GM23338 (cell line): Measurements from ENCODE around the gene TSPEAR. TPM values are rescaled to one million over a fixed set of nuclear protein-coding genes. Genes with fewer than 3 reads are reported as not detected.
A peak's percentile ranks its signal among the peaks of the same experiment; 100 is the strongest.
"Not testable (repeated sequence)": the region's sequence is repeated elsewhere in the genome, so short reads cannot be mapped to it uniquely, and the experiment has no call there.

Experiments used
- ATAC-seq: fragments of 200-7000 bp; cut with Tn5 transposase; 3 replicates; pipeline ENCODE4 v1.9.1; 2020
- DNase-seq: peaks from one replicate; pipeline ENCODE4 v3.0.0-alpha.2; 2015; ENCODE audit warnings: low spot score
- H2AFZ ChIP-seq: fragments of 200-600 bp; sonication (generic); 2 replicates; pipeline ENCODE4 v1.8.0; 2016; ENCODE audit warnings: antibody characterized with exemption, mild to moderate bottlenecking, moderate library complexity
- H3F3A ChIP-seq: fragments of 200-600 bp; sonication (generic); replicated peaks from 2 replicates; pipeline ENCODE4 v1.8.0; 2017; ENCODE audit warnings: antibody characterized with exemption, mixed run types, low read depth
- H3K27ac ChIP-seq: fragments of 200-600 bp; sonication (generic); 2 replicates; pipeline ENCODE4 v1.6.1; 2016; ENCODE audit warnings: low read depth
- H3K27me3 ChIP-seq: fragments of 200-600 bp; sonication (generic); 2 replicates; pipeline ENCODE4 v1.8.0; 2016; ENCODE audit warnings: mild to moderate bottlenecking, mixed run types, moderate library complexity; ENCODE audit not compliant: insufficient read depth
- H3K36me3 ChIP-seq: fragments of 200-600 bp; sonication (generic); 2 replicates; pipeline ENCODE4 v1.8.0; 2016; ENCODE audit warnings: mild to moderate bottlenecking; ENCODE audit not compliant: insufficient read depth
- H3K4me1 ChIP-seq: fragments of 200-600 bp; sonication (generic); 2 replicates; pipeline ENCODE4 v1.8.0; 2016; ENCODE audit warnings: mild to moderate bottlenecking, moderate library complexity; ENCODE audit not compliant: insufficient read depth
- H3K4me2 ChIP-seq: fragments of 200-600 bp; sonication (generic); 2 replicates; pipeline ENCODE4 v1.7.1; 2017; ENCODE audit warnings: mixed run types
- H3K4me3 ChIP-seq: fragments of 200-600 bp; sonication (generic); 2 replicates; pipeline ENCODE4 v1.6.1; 2016; ENCODE audit warnings: mixed run types
- H3K79me2 ChIP-seq: fragments of 200-600 bp; sonication (generic); replicated peaks from 2 replicates; pipeline ENCODE4 v1.8.0; 2017; ENCODE audit warnings: mild to moderate bottlenecking; ENCODE audit not compliant: insufficient read depth
- H3K9me2 ChIP-seq: fragments of 200-600 bp; sonication (generic); 2 replicates; pipeline ENCODE4 v1.8.0; 2017; ENCODE audit not compliant: insufficient read depth
- H4K20me1 ChIP-seq: fragments of 200-600 bp; sonication (generic); replicated peaks from 2 replicates; pipeline ENCODE4 v1.8.0; 2017; ENCODE audit warnings: mild to moderate bottlenecking; ENCODE audit not compliant: insufficient read depth
- H3K27ac Mint-ChIP-seq: 2 replicates; pipeline ENCODE4 v1.8.0; 2020; ENCODE audit warnings: inconsistent platforms, mild to moderate bottlenecking, moderate library complexity, mixed read lengths
- H3K27me3 Mint-ChIP-seq: 3 replicates; pipeline ENCODE4 v1.8.0; 2022; ENCODE audit warnings: low read depth, mild to moderate bottlenecking, moderate library complexity, mixed read lengths, inconsistent platforms; ENCODE audit not compliant: insufficient read depth, poor library complexity
- H3K36me3 Mint-ChIP-seq: 3 replicates; pipeline ENCODE4 v1.8.0; 2021; ENCODE audit warnings: low read depth, mild to moderate bottlenecking, inconsistent platforms, moderate library complexity, mixed read lengths
- H3K4me1 Mint-ChIP-seq: 3 replicates; pipeline ENCODE4 v1.8.0; 2020; ENCODE audit warnings: mild to moderate bottlenecking, inconsistent platforms, mixed read lengths
- H3K4me3 Mint-ChIP-seq: 3 replicates; pipeline ENCODE4 v1.8.0; 2021; ENCODE audit warnings: moderate library complexity, mild to moderate bottlenecking, inconsistent platforms, mixed read lengths
- H3K9me3 Mint-ChIP-seq: 3 replicates; pipeline ENCODE4 v1.8.0; 2020; ENCODE audit warnings: moderate library complexity, mild to moderate bottlenecking, inconsistent platforms, mixed read lengths
- polyA plus RNA-seq: library from polyadenylated mRNA; unstranded; fragments of >200 nt; fragmentation: Nextera tagmentation; extraction: Ambion mirVana; gene quantifications from 2 replicates; pipeline ENCODE4 v1.2.1, GENCODE V29; 2016
- total RNA-seq: library from RNA; depleted of rRNA; stranded (reverse); fragments of >200 nt; shearing (Covaris generic); gene quantifications from 2 replicates; pipeline ENCODE4 v1.2.3, GENCODE V29; 2014
- TF ChIP-seq, protein P1 (sequence below), 2 experiments: fragments of 200-600 bp in 1 of 2; sonication (generic) in 1 of 2; conservative IDR thresholded peaks; 2 replicates each; pipeline versions ENCODE4 v1.5.1 to v1.6.1; 2016 to 2017; ENCODE audit warnings: antibody characterized with exemption in 2 of 2, low read depth in 2 of 2, mild to moderate bottlenecking in 2 of 2, moderate library complexity in 1 of 2
- TF ChIP-seq, protein P2 (sequence below): fragments of 250-450 bp; sonication (Bioruptor Pico); IDR thresholded peaks from 2 replicates; pipeline ENCODE4 v1.5.0; 2020; ENCODE audit warnings: mild to moderate bottlenecking, moderate library complexity

The TSPEAR gene
- total and polyA plus RNA-seq, 2 experiments from 2014 or later = 0.35 to 0.92 TPM

- peak; percentile 27 for DNase-seq
- Histone ChIP-seq H3K9me2 (no peaks in the 10 kb centered on the region), H3K27ac (no peak overlapping the region), H3F3A (0 out of 2 replicates have a peak, but pooled peaks cover 4% of the 10 kb centered on the region), H4K20me1 (no peaks in the 10 kb centered on the region), H3K79me2 (no peaks in the 10 kb centered on the region), H3K36me3 (no peaks in the 10 kb centered on the region), H3K4me3 (no peak overlapping the region), H2AFZ (peak overlapping the region; percentile 92), H3K27me3 (no peaks in the 10 kb centered on the region), H3K4me1 (peaks cover 6% of the 10 kb centered on the region), H3K4me2 (0 out of 2 replicates have a peak overlapping the region, but pooled peaks have one; percentile 8)
- Mint-ChIP-seq H3K27me3 (peaks cover 16% of the 10 kb centered on the region), H3K27ac (no peak overlapping the region; the same call in 1 of the 2 replicates), H3K36me3 (no peaks in the 10 kb centered on the region), H3K9me3 (no peaks in the 10 kb centered on the region; the same call in none of the 3 replicates), H3K4me3 (no peak overlapping the region; the same call in 2 of the 3 replicates), H3K4me1 (peaks cover 24% of the 10 kb centered on the region)
- peak; percentile 88 for ATAC-seq
- TF ChIP-seq, protein P1, sequence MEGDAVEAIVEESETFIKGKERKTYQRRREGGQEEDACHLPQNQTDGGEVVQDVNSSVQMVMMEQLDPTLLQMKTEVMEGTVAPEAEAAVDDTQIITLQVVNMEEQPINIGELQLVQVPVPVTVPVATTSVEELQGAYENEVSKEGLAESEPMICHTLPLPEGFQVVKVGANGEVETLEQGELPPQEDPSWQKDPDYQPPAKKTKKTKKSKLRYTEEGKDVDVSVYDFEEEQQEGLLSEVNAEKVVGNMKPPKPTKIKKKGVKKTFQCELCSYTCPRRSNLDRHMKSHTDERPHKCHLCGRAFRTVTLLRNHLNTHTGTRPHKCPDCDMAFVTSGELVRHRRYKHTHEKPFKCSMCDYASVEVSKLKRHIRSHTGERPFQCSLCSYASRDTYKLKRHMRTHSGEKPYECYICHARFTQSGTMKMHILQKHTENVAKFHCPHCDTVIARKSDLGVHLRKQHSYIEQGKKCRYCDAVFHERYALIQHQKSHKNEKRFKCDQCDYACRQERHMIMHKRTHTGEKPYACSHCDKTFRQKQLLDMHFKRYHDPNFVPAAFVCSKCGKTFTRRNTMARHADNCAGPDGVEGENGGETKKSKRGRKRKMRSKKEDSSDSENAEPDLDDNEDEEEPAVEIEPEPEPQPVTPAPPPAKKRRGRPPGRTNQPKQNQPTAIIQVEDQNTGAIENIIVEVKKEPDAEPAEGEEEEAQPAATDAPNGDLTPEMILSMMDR (conservative IDR thresholded peaks at IDR 0.05; ENCODE audit: low read depth in 2 of 2) = no peak
- TF ChIP-seq, protein P2, sequence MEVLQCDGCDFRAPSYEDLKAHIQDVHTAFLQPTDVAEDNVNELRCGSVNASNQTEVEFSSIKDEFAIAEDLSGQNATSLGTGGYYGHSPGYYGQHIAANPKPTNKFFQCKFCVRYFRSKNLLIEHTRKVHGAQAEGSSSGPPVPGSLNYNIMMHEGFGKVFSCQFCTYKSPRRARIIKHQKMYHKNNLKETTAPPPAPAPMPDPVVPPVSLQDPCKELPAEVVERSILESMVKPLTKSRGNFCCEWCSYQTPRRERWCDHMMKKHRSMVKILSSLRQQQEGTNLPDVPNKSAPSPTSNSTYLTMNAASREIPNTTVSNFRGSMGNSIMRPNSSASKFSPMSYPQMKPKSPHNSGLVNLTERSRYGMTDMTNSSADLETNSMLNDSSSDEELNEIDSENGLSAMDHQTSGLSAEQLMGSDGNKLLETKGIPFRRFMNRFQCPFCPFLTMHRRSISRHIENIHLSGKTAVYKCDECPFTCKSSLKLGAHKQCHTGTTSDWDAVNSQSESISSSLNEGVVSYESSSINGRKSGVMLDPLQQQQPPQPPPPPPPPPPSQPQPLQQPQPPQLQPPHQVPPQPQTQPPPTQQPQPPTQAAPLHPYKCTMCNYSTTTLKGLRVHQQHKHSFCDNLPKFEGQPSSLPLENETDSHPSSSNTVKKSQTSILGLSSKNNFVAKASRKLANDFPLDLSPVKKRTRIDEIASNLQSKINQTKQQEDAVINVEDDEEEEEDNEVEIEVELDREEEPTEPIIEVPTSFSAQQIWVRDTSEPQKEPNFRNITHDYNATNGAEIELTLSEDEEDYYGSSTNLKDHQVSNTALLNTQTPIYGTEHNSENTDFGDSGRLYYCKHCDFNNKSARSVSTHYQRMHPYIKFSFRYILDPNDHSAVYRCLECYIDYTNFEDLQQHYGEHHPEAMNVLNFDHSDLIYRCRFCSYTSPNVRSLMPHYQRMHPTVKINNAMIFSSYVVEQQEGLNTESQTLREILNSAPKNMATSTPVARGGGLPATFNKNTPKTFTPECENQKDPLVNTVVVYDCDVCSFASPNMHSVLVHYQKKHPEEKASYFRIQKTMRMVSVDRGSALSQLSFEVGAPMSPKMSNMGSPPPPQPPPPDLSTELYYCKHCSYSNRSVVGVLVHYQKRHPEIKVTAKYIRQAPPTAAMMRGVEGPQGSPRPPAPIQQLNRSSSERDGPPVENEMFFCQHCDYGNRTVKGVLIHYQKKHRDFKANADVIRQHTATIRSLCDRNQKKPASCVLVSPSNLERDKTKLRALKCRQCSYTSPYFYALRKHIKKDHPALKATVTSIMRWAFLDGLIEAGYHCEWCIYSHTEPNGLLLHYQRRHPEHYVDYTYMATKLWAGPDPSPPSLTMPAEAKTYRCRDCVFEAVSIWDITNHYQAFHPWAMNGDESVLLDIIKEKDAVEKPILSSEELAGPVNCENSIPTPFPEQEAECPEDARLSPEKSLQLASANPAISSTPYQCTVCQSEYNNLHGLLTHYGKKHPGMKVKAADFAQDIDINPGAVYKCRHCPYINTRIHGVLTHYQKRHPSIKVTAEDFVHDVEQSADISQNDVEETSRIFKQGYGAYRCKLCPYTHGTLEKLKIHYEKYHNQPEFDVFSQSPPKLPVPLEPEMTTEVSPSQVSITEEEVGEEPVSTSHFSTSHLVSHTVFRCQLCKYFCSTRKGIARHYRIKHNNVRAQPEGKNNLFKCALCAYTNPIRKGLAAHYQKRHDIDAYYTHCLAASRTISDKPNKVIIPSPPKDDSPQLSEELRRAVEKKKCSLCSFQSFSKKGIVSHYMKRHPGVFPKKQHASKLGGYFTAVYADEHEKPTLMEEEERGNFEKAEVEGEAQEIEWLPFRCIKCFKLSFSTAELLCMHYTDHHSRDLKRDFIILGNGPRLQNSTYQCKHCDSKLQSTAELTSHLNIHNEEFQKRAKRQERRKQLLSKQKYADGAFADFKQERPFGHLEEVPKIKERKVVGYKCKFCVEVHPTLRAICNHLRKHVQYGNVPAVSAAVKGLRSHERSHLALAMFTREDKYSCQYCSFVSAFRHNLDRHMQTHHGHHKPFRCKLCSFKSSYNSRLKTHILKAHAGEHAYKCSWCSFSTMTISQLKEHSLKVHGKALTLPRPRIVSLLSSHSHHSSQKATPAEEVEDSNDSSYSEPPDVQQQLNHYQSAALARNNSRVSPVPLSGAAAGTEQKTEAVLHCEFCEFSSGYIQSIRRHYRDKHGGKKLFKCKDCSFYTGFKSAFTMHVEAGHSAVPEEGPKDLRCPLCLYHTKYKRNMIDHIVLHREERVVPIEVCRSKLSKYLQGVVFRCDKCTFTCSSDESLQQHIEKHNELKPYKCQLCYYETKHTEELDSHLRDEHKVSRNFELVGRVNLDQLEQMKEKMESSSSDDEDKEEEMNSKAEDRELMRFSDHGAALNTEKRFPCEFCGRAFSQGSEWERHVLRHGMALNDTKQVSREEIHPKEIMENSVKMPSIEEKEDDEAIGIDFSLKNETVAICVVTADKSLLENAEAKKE (CRISPR knock-in tag) = no peak
Measured at GRCh38 chr21:44686000-44686781, 25.2 kb downstream of the TSPEAR start.

DNA sequence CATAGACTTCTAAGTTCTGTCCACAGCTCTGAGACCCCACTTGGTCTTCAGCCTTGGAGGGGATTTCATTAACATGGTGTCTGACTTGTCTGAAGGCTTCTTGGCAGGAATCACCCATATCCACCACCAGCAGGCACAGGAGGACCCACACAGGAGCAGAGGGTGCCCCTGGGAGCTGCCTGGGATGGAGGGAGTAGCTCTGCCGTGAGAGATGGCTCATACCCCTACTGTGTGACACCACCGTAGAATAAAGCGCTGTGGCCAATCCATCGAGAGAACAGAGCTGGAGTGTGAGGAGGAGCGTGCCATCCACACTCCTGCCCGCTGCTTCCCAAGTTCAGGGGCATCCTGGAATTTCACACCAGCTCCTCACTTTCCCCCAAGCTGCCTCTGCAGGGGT is 26.3 kb downstream of the TSPEAR start:
- not testable (repeated sequence) for H3F3A ChIP-seq, ATAC-seq, H3K27ac Mint-ChIP-seq, DNase-seq, H3K27ac ChIP-seq, H3K4me1 ChIP-seq, H3K4me3 Mint-ChIP-seq, H3K4me3 ChIP-seq, H3K36me3 ChIP-seq, H2AFZ ChIP-seq, H3K36me3 Mint-ChIP-seq, H3K4me2 ChIP-seq, H3K27me3 ChIP-seq, H3K79me2 ChIP-seq, H3K9me2 ChIP-seq, H4K20me1 ChIP-seq, H3K9me3 Mint-ChIP-seq
- peaks cover 16% of the 10 kb centered on the region for H3K27me3 Mint-ChIP-seq
- peaks cover 24% of the 10 kb centered on the region for H3K4me1 Mint-ChIP-seq
